GM19328 (cell line): ENCODE results near the gene RFNG.
A peak's percentile ranks its signal among the peaks of the same experiment; 100 is the strongest.
"Not testable (repeated sequence)": the region's sequence is repeated elsewhere in the genome, so short reads cannot be mapped to it uniquely, and the experiment has no call there.

ENCODE experiments used
- ATAC-seq: cut with Tn5 transposase; IDR thresholded peaks from one replicate; pipeline ENCODE4 v1.9.1; 2021; ENCODE audit warnings: mild to moderate bottlenecking, moderate library complexity; ENCODE audit not compliant: unreplicated experiment

Gene RFNG

GRCh38 chr17:82047379-82047778 is 4.2 kb downstream of the RFNG start:
- no peak for ATAC-seq

GRCh38 chr17:82046903-82047302 is 4.7 kb downstream of the RFNG start:
- ATAC-seq, result no peak

- ATAC-seq, result no peak
Observed at GRCh38 chr17:82045936-82046484, 5.6 kb downstream of the RFNG start.

- ATAC-seq, result no peak
Observed at GRCh38 chr17:82043507-82043906, 8.1 kb downstream of the RFNG start.

GRCh38 chr17:82042649-82043048 is 9.0 kb downstream of the RFNG start:
- ATAC-seq, result no peak

- ATAC-seq, result no peak
Observed at GRCh38 chr17:82041144-82041814, 10.3 kb downstream of the RFNG start.

- no peak for ATAC-seq
Observed at GRCh38 chr17:82039695-82040299, 11.8 kb downstream of the RFNG start.

GRCh38 chr17:82038796-82039409 is 12.7 kb downstream of the RFNG start:
- ATAC-seq, result not testable (repeated sequence)

GRCh38 chr17:82037889-82038195 is 13.8 kb downstream of the RFNG start:
- ATAC-seq, result no peak

- peak; percentile 90 for ATAC-seq
Observed at GRCh38 chr17:82037092-82037888, 14.3 kb downstream of the RFNG start, which contains the start of gene DCXR. Gene DCXR (minus strand): TSS chr17:82037697. CDS start chr17:82037682, 15 bp downstream.

GRCh38 chr17:82036634-82037091 is 14.9 kb downstream of the RFNG start:
- no peak for ATAC-seq

- no peak for ATAC-seq
Observed at GRCh38 chr17:82035956-82036633, 15.5 kb downstream of the RFNG start.

GRCh38 chr17:82035488-82035887 is 16.1 kb downstream of the RFNG start:
- no peak for ATAC-seq

GRCh38 chr17:82034371-82035011 is 17.1 kb downstream of the RFNG start:
- ATAC-seq, result no peak

- no peak for ATAC-seq
Observed at GRCh38 chr17:82033359-82034085, 18.1 kb downstream of the RFNG start.

- ATAC-seq, result no peak
Observed at GRCh38 chr17:82031885-82032627, 19.6 kb downstream of the RFNG start.

GRCh38 chr17:82031303-82031884 is 20.2 kb downstream of the RFNG start, which contains the start of gene RAC3:
Gene RAC3 (plus strand): TSS chr17:82031678. CDS start chr17:82031762, 84 bp downstream.
- ATAC-seq, result no peak
